BJ (cell line): Measurements from ENCODE around the gene LRFN2. TPM values are rescaled to one million over a fixed set of nuclear protein-coding genes. Genes with fewer than 3 reads are reported as not detected.

ENCODE experiments used
- CTCF ChIA-PET: fragments of 350-600 bp; formaldehyde crosslinking; extraction: SDS; loops from one replicate; lab custom pipeline; 2021; ENCODE audit warnings: antibody characterized with exemption, inconsistent platforms; lab: Yijun Ruan, JAX
- POLR2A ChIA-PET: fragments of 300-600 bp; sonication (Branson Sonifier 250); formaldehyde crosslinking; extraction: SDS; loops from one replicate; lab custom pipeline; 2021; ENCODE audit warnings: antibody characterized with exemption; lab: Charles Lee
- DNase-seq: peaks from one replicate; pipeline ENCODE4 v3.0.0-alpha.2; 2011; ENCODE audit warnings: low read depth
- H3K27me3 ChIP-seq: 2 replicates; pipeline ENCODE4 v1.6.0; 2011; ENCODE audit warnings: low read length; ENCODE audit not compliant: control insufficient read depth, insufficient read depth
- H3K36me3 ChIP-seq: 2 replicates; pipeline ENCODE4 v1.5.1; 2011; ENCODE audit warnings: low read length; ENCODE audit not compliant: control insufficient read depth, insufficient read depth
- H3K4me3 ChIP-seq: 2 replicates; pipeline ENCODE4 v1.5.1; 2011; ENCODE audit warnings: low read depth, mild to moderate bottlenecking, control low read depth, low read length
- polyA plus RNA-seq: library from polyadenylated mRNA; depleted of rRNA; stranded (reverse); fragments of >200 nt; gene quantifications from 2 replicates; pipeline ENCODE4 v1.2.3, GENCODE V29; 2011
- TF ChIP-seq, protein P1 (sequence below): IDR thresholded peaks from 2 replicates; pipeline ENCODE4 v1.5.1; 2011; ENCODE audit warnings: low read depth, mild to moderate bottlenecking, control low read depth, inconsistent platforms, low read length, moderate library complexity; ENCODE audit not compliant: insufficient read depth

LRFN2 gene
- polyA plus RNA-seq, 1 experiment = not detected

DNA sequence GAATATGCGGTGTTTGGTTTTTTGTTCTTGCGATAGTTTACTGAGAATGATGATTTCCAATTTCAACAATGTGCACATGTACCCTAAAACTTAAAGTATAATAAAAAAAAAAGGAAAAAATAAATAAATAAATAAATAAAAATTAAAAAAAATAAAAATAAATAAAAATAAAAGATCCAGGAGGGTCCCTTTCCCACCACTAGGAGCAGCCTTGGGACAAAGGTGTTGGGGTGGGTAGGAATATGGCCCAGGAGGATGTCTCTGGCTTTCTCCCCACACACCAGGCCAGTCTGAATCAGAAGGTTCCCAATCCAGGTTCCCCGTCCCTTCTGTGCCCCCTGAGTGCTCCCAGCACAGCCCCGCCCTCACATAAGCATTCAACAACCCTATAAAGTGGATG, 9.5 kb downstream of the LRFN2 start:
- H3K36me3 ChIP-seq = no peaks in the 10 kb centered on the region
- ChIA-PET POLR2A (no interaction called here), CTCF (interaction anchor here (1.3 kb wide), 1 partner anchor 10 kb away, joined by 3 read pairs; the partner anchor contains the start of gene LRFN2)
- 0 out of 2 replicates have a peak, but pooled peaks cover 1% of the 10 kb centered on the region for H3K27me3 ChIP-seq
- DNase-seq = no peak
- H3K4me3 ChIP-seq = no peak overlapping the region
- TF ChIP-seq, protein P1, sequence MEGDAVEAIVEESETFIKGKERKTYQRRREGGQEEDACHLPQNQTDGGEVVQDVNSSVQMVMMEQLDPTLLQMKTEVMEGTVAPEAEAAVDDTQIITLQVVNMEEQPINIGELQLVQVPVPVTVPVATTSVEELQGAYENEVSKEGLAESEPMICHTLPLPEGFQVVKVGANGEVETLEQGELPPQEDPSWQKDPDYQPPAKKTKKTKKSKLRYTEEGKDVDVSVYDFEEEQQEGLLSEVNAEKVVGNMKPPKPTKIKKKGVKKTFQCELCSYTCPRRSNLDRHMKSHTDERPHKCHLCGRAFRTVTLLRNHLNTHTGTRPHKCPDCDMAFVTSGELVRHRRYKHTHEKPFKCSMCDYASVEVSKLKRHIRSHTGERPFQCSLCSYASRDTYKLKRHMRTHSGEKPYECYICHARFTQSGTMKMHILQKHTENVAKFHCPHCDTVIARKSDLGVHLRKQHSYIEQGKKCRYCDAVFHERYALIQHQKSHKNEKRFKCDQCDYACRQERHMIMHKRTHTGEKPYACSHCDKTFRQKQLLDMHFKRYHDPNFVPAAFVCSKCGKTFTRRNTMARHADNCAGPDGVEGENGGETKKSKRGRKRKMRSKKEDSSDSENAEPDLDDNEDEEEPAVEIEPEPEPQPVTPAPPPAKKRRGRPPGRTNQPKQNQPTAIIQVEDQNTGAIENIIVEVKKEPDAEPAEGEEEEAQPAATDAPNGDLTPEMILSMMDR = no peak

DNA sequence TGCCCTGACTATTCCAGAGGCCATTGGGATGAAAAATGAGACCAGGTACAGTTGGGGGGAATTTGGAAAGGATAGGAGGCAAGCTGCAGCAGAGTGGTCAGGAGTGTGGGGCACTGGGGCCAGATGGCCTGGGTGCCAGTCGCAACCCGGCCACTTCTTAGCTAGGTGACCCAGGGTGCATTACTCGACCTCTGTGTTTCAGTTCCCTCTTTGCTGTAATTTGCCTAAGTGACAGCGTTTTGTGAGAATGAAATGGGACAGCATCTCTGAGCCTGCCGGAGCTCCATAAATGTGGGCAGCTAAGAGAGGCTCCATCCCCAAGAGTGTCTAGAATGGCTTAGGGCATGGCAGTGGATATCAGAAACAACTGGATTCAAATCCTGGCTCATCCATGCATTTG, 13.9 kb downstream of the LRFN2 start:
- H3K36me3 ChIP-seq = no peaks in the 10 kb centered on the region
- CTCF ChIA-PET = interaction anchor here (0.9 to 2.0 kb wide), 2 partner anchors 10 to 15 kb away, joined by 3 to 9 read pairs; no protein-coding TSS in a partner anchor
- no peak overlapping the region for H3K4me3 ChIP-seq
- no peak for DNase-seq
- no peaks in the 10 kb centered on the region for H3K27me3 ChIP-seq
- TF ChIP-seq, protein P1 = no peak
- POLR2A ChIA-PET = no interaction called here

DNA sequence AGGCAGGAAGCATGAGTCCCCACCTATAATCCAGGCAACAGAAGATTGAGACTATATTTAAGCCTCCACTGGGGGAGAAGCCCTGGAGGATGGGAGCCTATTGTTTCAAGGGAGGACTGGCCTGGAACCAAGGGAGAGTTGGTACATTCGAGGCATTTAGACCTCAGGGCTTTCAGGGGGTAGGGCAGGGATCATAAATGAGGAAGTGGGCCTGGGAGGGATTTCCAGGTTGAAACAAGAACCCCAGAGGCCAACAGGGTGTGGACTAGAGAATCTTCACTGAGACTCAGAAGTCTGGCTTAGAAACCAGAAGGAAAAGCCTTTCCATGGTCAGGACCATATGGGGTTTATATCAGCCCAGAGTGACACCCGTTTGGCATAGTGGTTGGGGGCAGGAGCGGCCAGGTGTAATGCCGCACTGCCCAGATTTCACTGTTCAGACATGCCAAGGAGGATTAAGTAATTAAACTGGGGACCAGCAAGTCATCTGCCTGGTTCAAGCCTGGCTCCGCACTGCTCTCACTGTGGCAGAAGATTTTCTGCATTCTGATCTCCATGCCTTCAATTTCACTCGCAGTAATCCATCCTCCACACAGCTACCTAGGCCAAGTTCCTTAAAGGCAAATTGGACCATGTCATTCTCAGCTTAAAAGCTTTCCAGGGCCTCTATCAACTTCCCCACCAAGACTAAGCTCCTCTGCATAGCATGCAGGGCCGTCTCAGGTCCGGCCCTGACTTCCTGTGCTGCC, 17.8 kb downstream of the LRFN2 start:
- Histone ChIP-seq H3K36me3 (no peaks in the 10 kb centered on the region), H3K4me3 (no peak overlapping the region), H3K27me3 (no peaks in the 10 kb centered on the region)
- TF ChIP-seq, protein P1 = no peak
- ChIA-PET CTCF (no interaction called here), POLR2A (no interaction called here)
- no peak for DNase-seq

DNA sequence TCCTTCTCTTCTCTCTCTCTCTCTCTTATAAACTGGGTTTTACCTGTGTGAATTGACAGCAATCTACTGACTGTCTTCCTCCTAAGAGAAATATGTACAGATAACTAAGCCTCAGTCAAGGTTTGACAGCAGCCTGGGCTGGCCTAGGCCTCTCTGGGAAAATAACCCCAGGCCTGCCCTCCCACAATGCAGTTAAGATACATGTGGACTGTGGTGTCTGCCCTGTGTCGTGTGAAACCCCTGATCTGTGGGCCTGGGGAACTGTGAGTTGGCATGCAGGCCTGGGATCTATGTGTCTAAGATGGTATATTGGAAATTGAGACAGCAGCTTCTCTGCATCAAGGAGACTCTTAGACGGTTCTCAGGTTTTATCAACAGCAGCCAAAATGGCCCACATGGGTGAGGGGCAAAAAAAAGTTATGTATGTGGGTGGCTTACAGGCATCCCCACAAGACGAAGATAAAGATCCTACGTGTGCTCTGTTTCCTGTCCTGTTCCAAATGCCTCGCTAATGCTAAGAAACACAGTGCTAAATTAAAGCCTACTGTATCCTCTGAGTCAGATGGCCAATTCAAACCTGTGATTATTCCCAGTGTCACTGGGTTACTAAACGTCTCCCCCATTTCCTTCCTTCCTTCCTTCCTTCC, 19.0 kb downstream of the LRFN2 start:
- ChIA-PET POLR2A (no interaction called here), CTCF (interaction anchor here (1.1 kb wide), 1 partner anchor 18 kb away, joined by 3 read pairs; no protein-coding TSS in a partner anchor)
- H3K4me3 ChIP-seq = no peak overlapping the region
- H3K36me3 ChIP-seq = no peaks in the 10 kb centered on the region
- no peaks in the 10 kb centered on the region for H3K27me3 ChIP-seq
- no peak for DNase-seq
- TF ChIP-seq, protein P1 = no peak

DNA sequence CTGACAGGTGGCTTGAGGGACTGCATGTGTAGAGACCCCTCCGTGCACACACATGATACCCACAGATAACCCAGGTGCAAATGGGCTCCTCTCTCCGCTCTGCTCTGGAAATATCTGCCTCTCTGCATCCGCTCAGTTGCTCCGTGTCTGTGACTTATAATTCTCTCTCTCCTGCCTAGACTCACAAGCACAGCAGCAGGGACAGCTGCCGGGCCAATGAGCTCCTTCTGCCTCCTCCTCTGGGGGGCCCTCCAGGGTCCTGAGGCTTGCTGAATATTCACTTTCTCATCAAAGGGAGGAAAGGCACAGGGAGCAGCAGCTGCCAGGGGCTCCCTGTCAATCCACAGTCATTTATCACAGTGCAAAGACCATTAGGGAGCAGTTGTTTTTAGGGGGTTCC, 24.1 kb downstream of the LRFN2 start:
- CTCF ChIA-PET = interaction anchor here (1.4 kb wide), 1 partner anchor 13 kb away, joined by 3 read pairs; no protein-coding TSS in a partner anchor
- no peak for DNase-seq
- POLR2A ChIA-PET = no interaction called here
- Histone ChIP-seq H3K36me3 (no peaks in the 10 kb centered on the region), H3K27me3 (no peaks in the 10 kb centered on the region), H3K4me3 (no peak overlapping the region)
- TF ChIP-seq, protein P1 = no peak
